GM13977 (cell line): Measurements from ENCODE around the gene PIM3.

Experiments
- DNase-seq: peaks from one replicate; pipeline ENCODE4 v3.0.0; 2012; ENCODE audit warnings: low spot score
- in situ Hi-C: fragments of 300-500 bp; cut with MboI; formaldehyde crosslinking; loops from one replicate; pipeline ENCODE4 v1.12.0; 2022; ENCODE audit warnings: low sequenced_read_pairs, low pct_unique_long_range_greater_than_20kb, mixed read lengths, inconsistent platforms; ENCODE audit not compliant: unreplicated experiment
- TF ChIP-seq, protein P1 (sequence below): IDR thresholded peaks from 2 replicates; pipeline ENCODE4 v1.5.1; 2012; ENCODE audit warnings: mild to moderate bottlenecking, control low read depth; ENCODE audit not compliant: insufficient read depth; ENCODE audit errors: extremely low read depth, missing control alignments

PIM3 gene

DNA sequence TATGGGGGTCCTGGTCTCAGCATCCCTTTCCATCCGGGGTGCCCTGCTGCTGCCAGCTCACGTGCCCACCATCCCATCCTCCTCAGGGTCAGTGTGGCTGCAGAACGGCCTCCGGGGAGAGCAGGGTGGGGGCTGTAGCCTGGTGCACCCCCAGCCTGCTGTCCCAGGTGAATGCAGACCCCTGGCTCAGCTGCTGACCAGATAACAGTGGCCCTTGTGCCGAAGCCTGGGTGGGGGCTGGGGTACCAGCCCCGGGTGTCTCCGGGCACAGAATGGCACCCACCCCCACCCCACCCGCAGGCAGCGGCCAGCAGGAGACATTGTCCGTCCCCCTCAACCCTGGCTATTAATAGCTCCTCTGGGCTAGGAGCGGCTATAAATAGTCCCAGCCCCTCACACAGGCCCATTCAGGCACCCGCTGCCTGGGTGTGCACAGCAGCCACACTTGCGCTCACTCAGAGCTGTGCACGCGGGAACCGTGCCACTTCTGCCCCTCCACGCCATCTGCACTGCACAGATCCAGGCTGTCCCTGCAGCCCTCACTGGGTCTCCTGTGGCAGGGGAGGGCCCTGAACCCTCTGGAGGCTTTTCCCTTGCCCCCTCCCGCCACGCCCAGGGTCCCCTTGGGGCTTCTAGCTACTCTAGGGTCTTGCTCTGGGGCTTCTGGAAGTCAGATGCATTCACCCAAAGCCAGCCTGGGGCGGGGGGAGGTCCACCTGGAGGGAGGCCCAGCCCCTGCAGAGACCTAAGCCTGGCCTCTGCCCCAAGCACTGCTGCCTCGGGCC lies 23.4 kb upstream of the PIM3 start:
- DNase-seq: no peak
- in situ Hi-C loops: loop anchor here (25.0 kb wide), 1 partner anchor 100 kb away; no protein-coding TSS in a partner anchor
- TF ChIP-seq, protein P1, sequence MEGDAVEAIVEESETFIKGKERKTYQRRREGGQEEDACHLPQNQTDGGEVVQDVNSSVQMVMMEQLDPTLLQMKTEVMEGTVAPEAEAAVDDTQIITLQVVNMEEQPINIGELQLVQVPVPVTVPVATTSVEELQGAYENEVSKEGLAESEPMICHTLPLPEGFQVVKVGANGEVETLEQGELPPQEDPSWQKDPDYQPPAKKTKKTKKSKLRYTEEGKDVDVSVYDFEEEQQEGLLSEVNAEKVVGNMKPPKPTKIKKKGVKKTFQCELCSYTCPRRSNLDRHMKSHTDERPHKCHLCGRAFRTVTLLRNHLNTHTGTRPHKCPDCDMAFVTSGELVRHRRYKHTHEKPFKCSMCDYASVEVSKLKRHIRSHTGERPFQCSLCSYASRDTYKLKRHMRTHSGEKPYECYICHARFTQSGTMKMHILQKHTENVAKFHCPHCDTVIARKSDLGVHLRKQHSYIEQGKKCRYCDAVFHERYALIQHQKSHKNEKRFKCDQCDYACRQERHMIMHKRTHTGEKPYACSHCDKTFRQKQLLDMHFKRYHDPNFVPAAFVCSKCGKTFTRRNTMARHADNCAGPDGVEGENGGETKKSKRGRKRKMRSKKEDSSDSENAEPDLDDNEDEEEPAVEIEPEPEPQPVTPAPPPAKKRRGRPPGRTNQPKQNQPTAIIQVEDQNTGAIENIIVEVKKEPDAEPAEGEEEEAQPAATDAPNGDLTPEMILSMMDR: no peak

DNA sequence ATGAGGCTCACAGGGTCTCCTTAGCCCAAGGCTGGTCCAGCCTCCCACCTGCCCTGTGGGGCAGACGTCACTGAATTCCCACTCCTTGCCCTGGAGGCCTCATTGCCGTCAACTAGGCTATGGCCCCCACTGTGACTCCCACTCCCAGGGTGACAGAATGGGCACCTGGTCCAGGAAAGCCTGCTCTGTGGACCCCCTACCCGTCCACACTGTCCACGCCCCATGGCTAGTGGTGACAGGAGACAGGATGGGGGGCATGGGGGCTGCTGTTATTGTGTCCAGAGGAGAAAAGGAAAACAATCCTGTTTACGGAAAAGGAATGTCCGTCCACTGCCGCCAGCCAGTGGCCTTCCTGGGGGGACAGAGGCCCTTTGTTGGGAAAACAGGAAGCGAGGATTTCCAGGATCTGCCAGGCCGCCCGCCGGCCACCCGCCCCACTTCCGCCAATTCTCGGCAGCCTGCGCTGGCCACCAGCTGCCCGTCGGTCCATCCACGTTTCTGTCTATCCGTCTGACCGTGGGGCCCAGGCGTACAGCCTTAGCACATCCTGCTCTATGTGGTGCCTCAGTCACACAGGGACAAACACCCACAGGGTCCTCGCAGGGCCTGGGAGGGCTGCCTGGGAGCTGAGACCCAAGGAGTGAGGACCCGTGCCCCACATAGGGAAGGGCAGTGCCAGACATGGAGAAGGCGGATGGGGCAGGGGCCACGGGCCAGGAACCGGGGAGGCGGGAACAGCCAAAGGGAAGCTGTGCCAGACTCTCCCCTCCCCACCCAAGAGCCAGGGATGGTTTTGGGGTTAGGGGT lies 22.6 kb upstream of the PIM3 start:
- no peak for DNase-seq
- in situ Hi-C loops: loop anchor here (25.0 kb wide), 1 partner anchor 99 kb away; no protein-coding TSS in a partner anchor

DNA sequence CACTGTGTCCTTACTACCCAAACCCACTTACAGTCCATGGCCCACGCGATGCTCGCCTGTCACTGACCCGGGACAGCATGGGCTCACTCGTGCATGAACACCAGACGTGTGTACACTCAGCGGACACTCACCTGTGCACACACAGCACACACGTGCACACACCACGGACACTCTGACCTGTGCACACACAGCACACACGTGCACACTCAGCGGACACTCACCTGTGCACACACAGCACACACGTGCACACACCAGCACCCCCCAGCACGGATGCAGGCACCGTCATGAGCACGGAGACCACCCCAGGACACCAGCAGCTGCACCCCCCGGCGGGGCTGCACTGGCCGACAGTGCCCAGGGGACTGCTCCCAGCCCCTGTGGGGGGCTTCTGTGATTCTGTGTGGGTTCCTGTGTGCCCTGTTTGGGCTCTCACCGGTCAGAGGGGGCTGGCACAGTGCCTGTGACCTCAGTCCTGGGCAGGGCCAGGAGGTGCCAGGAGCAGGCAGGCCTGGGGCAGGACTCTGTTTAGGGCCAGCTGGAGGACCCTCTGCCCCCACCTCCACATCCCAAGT lies 21.9 kb upstream of the PIM3 start:
- in situ Hi-C loops: loop anchor here (25.0 kb wide), 1 partner anchor 99 kb away; no protein-coding TSS in a partner anchor
- TF ChIP-seq, protein P1: no peak
- DNase-seq: no peak

More for the DNA sequence above, 22.6 kb upstream of the PIM3 start:
- TF ChIP-seq, protein P1: no peak

DNA sequence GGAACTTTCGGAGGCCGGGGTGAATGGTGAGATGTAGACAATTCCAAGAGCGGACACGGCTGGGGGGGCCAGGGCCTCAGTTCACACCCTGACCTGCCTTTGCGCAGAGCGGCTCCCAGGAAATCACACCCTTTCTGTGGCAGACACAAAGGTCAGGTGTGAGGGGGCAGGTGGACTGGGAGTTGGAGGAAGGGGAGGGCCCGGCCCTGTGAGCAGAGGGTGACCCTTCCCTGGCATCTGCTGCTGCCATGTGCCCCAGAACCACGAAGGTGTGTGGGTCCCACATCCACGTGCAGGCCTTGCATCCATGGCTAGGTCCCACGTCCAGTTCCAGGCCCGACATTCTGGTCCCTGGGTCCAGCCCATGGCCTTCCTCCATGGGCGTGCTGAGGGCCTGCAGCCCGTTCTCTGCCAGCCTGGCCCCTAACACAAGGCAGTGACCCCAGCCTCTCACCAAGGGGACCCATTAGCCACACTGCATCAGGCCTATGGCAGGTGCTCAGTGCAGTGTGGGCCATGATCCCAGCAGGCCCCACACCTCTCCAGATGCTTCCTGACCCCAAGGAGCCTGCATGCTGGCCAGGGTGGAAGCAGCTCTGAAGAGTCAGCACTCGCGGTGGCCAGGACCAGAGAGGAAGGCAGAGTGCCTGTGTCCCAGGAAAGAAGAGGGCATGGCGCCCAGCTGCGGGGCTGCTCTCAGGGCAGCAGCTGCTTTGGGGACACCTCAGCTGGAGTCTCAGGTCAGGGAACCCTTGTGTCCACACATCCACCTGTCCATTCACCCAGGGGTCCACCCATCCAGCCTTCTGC lies 18.9 kb upstream of the PIM3 start:
- no peak for DNase-seq
- TF ChIP-seq, protein P1: no peak
- in situ Hi-C loops: loop anchor here (25.0 kb wide), 1 partner anchor 96 kb away; no protein-coding TSS in a partner anchor

DNA sequence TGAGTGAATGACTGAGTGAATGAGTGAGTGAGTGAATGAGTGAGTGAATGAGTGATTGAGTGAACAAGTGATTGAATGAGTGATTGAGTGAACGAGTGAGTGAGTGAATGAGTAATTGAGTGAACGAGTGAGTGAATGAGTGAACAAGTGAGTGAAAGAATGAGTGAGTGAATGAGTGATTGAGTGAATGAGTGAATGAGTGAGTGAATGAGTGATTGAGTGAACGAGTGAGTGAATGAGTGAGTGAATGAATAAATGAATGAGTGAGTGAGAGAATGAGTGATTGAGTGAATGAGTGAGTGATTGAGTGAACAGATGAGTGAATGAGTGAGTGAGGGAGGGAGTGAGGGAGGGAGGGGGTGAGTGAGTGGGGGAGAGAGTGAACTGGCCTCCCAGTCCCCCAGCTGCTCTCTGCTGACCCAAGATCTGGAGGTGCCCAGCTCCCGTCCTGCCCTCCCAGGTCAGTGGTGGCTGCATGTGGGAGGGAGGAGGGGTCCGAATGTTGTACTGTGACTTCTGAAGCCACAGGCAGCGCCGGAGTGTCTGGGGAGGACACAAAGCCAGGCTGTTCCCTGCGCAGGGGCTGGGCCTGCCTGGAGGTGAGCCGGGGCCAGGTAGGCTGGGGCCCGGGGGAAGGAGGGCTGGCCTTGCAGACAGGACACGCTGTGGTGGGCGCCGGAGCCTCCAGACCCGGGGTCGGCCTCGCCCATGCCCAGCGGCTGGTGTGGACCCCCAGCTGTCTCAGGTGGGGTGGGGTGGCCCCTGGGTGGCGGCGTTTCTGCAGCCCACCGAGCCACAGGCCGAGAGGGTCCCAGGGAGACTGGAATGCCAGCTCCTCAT lies 17.8 kb upstream of the PIM3 start:
- no peak for DNase-seq
- in situ Hi-C loops: loop anchor here (25.0 kb wide), 1 partner anchor 95 kb away; no protein-coding TSS in a partner anchor
- TF ChIP-seq, protein P1: no peak
